ENCODE results near the gene ADARB2.

GRCh38 chr10:1462521-1462920 is 274.8 kb downstream of the ADARB2 start:
- TF ChIP-seq MYNN (tag by site-specific recombination; IDR thresholded peaks at IDR 0.05; ENCODE audit: borderline replicate concordance) = no peak
- TF ChIP-seq SP3 (tag by site-specific recombination; IDR thresholded peaks at IDR 0.05) = no peak
- TF ChIP-seq ZNF571 (tag by site-specific recombination; IDR thresholded peaks at IDR 0.05) = no peak
- no peak for TF ChIP-seq ZSCAN18 (tag by site-specific recombination; IDR thresholded peaks at IDR 0.05)
- TF ChIP-seq ZNF18 (tag by site-specific recombination; IDR thresholded peaks at IDR 0.05) = no peak
- TF ChIP-seq YY1 (tag by site-specific recombination; IDR thresholded peaks at IDR 0.05) = no peak
- TF ChIP-seq CTCF (tag by site-specific recombination; IDR thresholded peaks at IDR 0.05) = no peak
- no peak for TF ChIP-seq ZNF747 (tag by site-specific recombination; IDR thresholded peaks at IDR 0.05)
- no peak for TF ChIP-seq ZNF473 (tag by site-specific recombination; IDR thresholded peaks at IDR 0.05)
- TF ChIP-seq ZBTB8A (tag by site-specific recombination; IDR thresholded peaks at IDR 0.05) = no peak
- TF ChIP-seq ZNF324 (tag by site-specific recombination; IDR thresholded peaks at IDR 0.05) = no peak
